Umbilical cord (tissue), 2 donors: ENCODE results near the gene PRXL2B. TPM values are rescaled to one million over a fixed set of nuclear protein-coding genes. Genes with fewer than 3 reads are reported as not detected.
"Not testable (repeated sequence)": the region's sequence is repeated elsewhere in the genome, so short reads cannot be mapped to it uniquely, and the experiment has no call there.

ENCODE experiments used
- DNase-seq: peaks from one replicate; pipeline ENCODE4 v3.0.0-alpha.2; 2015; ENCODE audit warnings: low spot score
- total RNA-seq: library from RNA; depleted of rRNA; stranded (reverse); fragments of >200 nt; gene quantifications from one replicate; pipeline ENCODE4 v1.2.3, GENCODE V29; 2014; ENCODE audit warnings: low replicate concordance; ENCODE audit not compliant: insufficient read depth

Gene PRXL2B
- total RNA-seq, 1 donor from 2014 or later = 1.4 TPM

GRCh38 chr1:2611621-2612437, 25.3 kb downstream of the PRXL2B start:
- no peak for DNase-seq

- no peak for DNase-seq
These were observed 26.2 kb downstream of the PRXL2B start for GRCh38 chr1:2612591-2613365.

- no peak for DNase-seq
These were observed 27.6 kb downstream of the PRXL2B start for GRCh38 chr1:2614145-2614544.

- DNase-seq = no peak
These were observed 31.4 kb downstream of the PRXL2B start for GRCh38 chr1:2617971-2618470.

GRCh38 chr1:2623571-2624337, 37.2 kb downstream of the PRXL2B start:
- DNase-seq = no peak

- no peak for DNase-seq
These were observed 38.2 kb downstream of the PRXL2B start for GRCh38 chr1:2624735-2625300.

GRCh38 chr1:2625311-2625710, 38.7 kb downstream of the PRXL2B start:
- no peak for DNase-seq

GRCh38 chr1:2625748-2626147, 39.2 kb downstream of the PRXL2B start:
- not testable (repeated sequence) for DNase-seq

GRCh38 chr1:2627746-2628145, 41.2 kb downstream of the PRXL2B start:
- DNase-seq = no peak

- no peak for DNase-seq
These were observed 41.8 kb downstream of the PRXL2B start for GRCh38 chr1:2628191-2628932.

GRCh38 chr1:2628933-2629626, 42.5 kb downstream of the PRXL2B start:
- DNase-seq = no peak

- DNase-seq = no peak
These were observed 43.3 kb downstream of the PRXL2B start for GRCh38 chr1:2629627-2630497.

GRCh38 chr1:2630498-2631135, 44.0 kb downstream of the PRXL2B start:
- DNase-seq = no peak

GRCh38 chr1:2631136-2632050, 44.8 kb downstream of the PRXL2B start:
- DNase-seq = no peak

- DNase-seq = no peak
These were observed 45.5 kb downstream of the PRXL2B start for GRCh38 chr1:2632051-2632430.

- DNase-seq = no peak
These were observed 46.2 kb downstream of the PRXL2B start, which contains the start of gene MMEL1 for GRCh38 chr1:2632561-2633361. Gene MMEL1, minus strand, starts transcription at chr1:2633016. Its CDS starts 3,532 bp downstream, at chr1:2629484.
